ENCODE measurements around the gene ITPRID1. TPM values are rescaled to one million over a fixed set of nuclear protein-coding genes. Genes with fewer than 3 reads are reported as not detected.

Gene ITPRID1
- total and polyA plus RNA-seq, 2 of the 8 experiments (the other 6 are each of a cell fraction or from before 2014, with no cell fraction given): 0.09 to 0.47 TPM

GRCh38 chr7:31563951-31564350, 50.1 kb downstream of the ITPRID1 start:
- Histone ChIP-seq H4K91ac (replicated peaks; ENCODE audit: insufficient read length, low read length) (no peak overlapping the region), H2BK5ac (ENCODE audit: low read depth, low read length) (no peak overlapping the region), H3K9ac (replicated peaks in 1 of 4; ENCODE audit: extremely low read depth in 1 of 4, low read depth in 3 of 4, low read length in 3 of 4) (no peak overlapping the region), H4K5ac (ENCODE audit: insufficient read length, low read depth, low read length) (no peak overlapping the region), H3K27me3 (replicated peaks in 1 of 4; ENCODE audit: control insufficient read depth in 3 of 4, extremely low read depth in 1 of 4, insufficient read depth in 3 of 4, low read length in 3 of 4) (no peaks in the 10 kb centered on the region; a peak in 1 of 7 replicates), H3K4me3 (ENCODE audit: extremely low read depth in 1 of 4, insufficient read depth in 2 of 4, low read depth in 3 of 4, low read length in 4 of 4) (no peak overlapping the region), H3K4me1 (replicated peaks in 1 of 4; ENCODE audit: control insufficient read depth in 3 of 4, insufficient read depth in 4 of 4, low read length in 3 of 4) (peaks cover 0 to 11% (median 4%) of the 10 kb centered on the region in 4 experiments; a peak in 4 of 7 replicates), H3K9me3 (ENCODE audit: insufficient read depth in 2 of 2, low read depth in 1 of 2, low read length in 1 of 2) (no peaks in the 10 kb centered on the region), H3K4ac (replicated peaks; ENCODE audit: insufficient read length, low read depth, low read length) (no peak overlapping the region), H4K8ac (ENCODE audit: extremely low read depth, insufficient read depth, low read length) (no peak overlapping the region), H4K20me1 (replicated peaks in 1 of 2; ENCODE audit: control insufficient read depth in 1 of 2, insufficient read depth in 2 of 2, low read length in 2 of 2) (no peaks in the 10 kb centered on the region), H3K18ac (ENCODE audit: extremely low read depth, low read length) (no peak overlapping the region), H3K14ac (ENCODE audit: insufficient read length) (no peak overlapping the region), H3K36me3 (ENCODE audit: control insufficient read depth in 2 of 4, insufficient read depth in 4 of 4, low read length in 3 of 4) (no peaks in the 10 kb centered on the region), H3K56ac (replicated peaks; ENCODE audit: insufficient read length, low read depth, low read length) (no peak overlapping the region), H3K4me2 (ENCODE audit: insufficient read depth in 1 of 2, low read depth in 2 of 2, low read length in 2 of 2) (no peak overlapping the region), H2BK15ac (ENCODE audit: low read length) (no peak overlapping the region), H2BK120ac (replicated peaks; ENCODE audit: low read depth, low read length) (no peak overlapping the region), H3K23ac (ENCODE audit: insufficient read length) (no peak overlapping the region), H3K79me2 (ENCODE audit: control insufficient read depth in 1 of 2, insufficient read depth in 2 of 2, low read length in 2 of 2) (no peaks in the 10 kb centered on the region), H2AK5ac (ENCODE audit: low read depth, low read length) (no peak overlapping the region), H2BK20ac (ENCODE audit: low read length) (no peak overlapping the region), H3K79me1 (ENCODE audit: low read depth, low read length) (no peaks in the 10 kb centered on the region), H3K23me2 (ENCODE audit: low read depth, low read length) (no peaks in the 10 kb centered on the region), H3K27ac (ENCODE audit: low read depth, low read length) (no peak overlapping the region), H2AFZ (ENCODE audit: low read length) (no peak overlapping the region), H2BK12ac (ENCODE audit: low read depth, low read length) (no peak overlapping the region; the same call in 1 of the 2 replicates)
- DNase-seq (ENCODE audit: low read depth in 1 of 2, low spot score in 2 of 2) (no peak), FAIRE-seq (no peak)
- ChIA-PET CTCF (ENCODE audit: partially characterized antibody) (interaction anchor here (0.8 to 1.7 kb wide), 4 partner anchors 64 to 548 kb away, joined by 3 to 5 read pairs (median 3); no protein-coding TSS in a partner anchor), POLR2A (ENCODE audit: partially characterized antibody) (no interaction called here)
- 93% methylated on average over 3 of the region's 3 CpGs; no CpG with 5 or more reads in 1 of the 2 experiments for WGBS, 2 experiments (ENCODE audit: extremely low coverage in 1 of 2, insufficient coverage in 1 of 2, insufficient read length in 1 of 2, insufficient replicate concordance in 2 of 2, low coverage in 1 of 2, low lambda C conversion rate in 2 of 2, missing lambda C conversion rate in 1 of 2)
- TF ChIP-seq ASH2L (IDR thresholded peaks at IDR 0.05; ENCODE audit: low read length) (no peak), KDM4A (IDR thresholded peaks at IDR 0.05; ENCODE audit: low read depth, low read length, severe bottlenecking) (no peak), ATF2 (IDR thresholded peaks at IDR 0.05; ENCODE audit: low read length) (no peak), FOSL1 (IDR thresholded peaks at IDR 0.05; ENCODE audit: insufficient read depth, low read depth, low read length) (no peak), SIRT6 (IDR thresholded peaks at IDR 0.05; ENCODE audit: low read length) (no peak), POLR2AphosphoS5 (IDR thresholded peaks at IDR 0.05; ENCODE audit: low read depth, low read length) (no peak), CBX5 (IDR thresholded peaks at IDR 0.05; ENCODE audit: low read depth, low read length) (no peak), BRCA1 (IDR thresholded peaks at IDR 0.05; ENCODE audit: low read depth, low read length) (no peak), NRF1 (IDR thresholded peaks at IDR 0.05; ENCODE audit: low read depth, low read length) (no peak), JUN (IDR thresholded peaks at IDR 0.05; ENCODE audit: low read depth, low read length) (no peak)
